Measurements from ENCODE around the gene TCF12.

TCF12 gene

DNA sequence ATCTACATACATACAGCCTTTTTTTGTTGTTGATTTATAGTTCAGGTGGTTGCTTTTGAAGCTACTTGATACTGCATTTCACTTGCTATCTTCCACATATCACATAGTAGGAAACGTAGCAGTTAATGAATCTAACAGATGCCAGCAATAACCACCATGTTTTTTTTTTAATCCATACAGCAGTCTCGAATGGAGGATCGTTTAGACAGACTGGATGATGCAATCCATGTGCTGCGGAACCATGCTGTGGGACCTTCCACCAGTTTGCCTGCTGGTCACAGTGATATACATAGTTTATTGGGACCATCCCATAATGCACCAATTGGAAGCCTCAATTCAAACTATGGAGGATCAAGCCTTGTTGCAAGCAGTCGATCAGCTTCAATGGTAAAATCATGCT lies 334.6 kb downstream of the TCF12 start:
- DNase-seq (ENCODE audit: low read depth in 2 of 2) = no peak

DNA sequence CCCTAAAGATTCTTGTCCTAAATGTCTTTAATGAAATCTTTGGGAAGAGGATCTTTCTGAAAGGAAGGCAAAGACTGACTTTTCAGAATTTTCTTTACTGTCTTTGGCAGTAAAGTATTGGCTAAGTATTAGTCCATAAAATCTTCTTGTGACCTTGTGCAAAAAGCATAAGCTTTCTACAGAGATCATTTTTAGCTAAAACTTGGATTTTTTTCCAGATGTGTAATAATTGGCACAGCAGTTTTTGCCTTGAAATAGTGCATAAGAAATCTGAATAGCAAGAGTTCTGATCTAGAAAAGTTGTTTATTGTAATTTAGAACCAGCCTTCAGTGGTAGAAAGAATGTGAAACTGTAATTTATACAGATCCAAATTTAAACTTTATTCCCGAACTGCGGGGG lies 335.1 kb downstream of the TCF12 start:
- no peak for DNase-seq (ENCODE audit: low read depth in 2 of 2)

DNA sequence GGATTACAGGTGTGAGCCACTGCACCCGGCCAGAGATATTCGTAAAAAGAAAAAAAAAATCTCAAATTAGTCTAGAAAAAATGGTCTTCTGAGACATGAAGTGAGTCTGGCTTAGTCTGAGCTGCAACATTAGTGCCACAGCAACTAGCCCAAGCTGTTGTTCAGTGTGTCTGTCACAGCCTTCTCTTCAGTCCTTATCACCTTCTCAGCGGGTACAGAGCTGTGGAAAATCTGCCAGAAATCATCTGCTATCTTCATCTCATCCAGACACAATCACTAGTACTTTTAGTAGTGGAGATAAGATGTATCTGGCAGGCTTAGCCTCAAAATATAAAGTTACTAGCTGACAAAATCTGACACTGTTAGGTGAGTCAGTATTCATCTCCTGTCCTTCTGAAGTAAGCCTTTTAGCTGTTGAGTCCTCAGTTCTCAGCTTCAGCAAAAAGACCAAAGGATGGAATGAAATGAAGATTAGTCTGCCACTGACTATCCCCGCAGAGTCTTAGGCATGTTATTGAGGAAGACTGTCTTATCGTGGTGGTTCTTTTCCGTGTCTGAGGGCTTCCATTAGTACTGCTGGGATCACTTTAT lies 337.4 kb downstream of the TCF12 start:
- no peak for DNase-seq (ENCODE audit: low read depth in 2 of 2)

DNA sequence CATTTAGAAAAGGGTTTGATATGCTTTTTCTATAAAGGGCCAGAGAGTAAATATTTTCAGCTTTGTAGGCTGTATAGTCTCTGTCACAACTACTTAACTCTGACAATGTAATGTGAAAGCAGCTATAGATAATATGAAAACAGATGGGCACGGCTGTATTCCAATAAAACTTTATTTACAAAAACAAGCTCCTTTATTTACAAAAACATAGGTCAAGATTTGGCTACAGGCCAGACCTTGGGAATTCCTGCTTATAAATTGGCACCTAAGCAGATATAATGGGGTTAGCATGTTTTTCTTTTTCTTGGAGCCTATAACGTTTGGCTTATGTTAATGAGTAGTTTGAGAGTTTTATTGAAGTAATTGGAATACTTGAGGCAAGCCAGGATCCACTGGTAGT lies 338.5 kb downstream of the TCF12 start:
- no peak for DNase-seq (ENCODE audit: low read depth in 2 of 2)

DNA sequence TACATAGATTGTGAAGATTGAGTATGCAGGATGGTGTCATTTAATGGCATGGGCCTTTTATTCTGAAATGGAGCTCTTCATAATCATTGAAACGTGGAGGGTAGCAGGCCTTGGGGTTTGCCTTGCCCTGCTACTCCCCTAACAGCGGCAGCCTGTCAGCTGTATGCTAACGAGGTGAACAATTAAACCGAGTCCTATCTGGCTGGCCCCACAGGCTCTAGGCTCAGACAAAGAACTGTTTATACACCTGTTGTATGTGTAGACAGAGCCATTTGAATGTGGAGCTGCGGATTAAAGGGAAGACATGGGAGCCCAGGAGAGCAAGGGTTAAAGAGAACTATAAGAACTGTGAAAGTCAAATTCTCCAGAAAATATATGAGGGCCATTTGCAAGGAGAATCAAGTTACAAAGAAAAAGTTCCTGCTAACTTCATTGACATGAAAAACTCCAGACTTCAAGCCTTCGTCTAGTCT lies 341.2 kb downstream of the TCF12 start:
- DNase-seq (ENCODE audit: low read depth in 2 of 2) = no peak

DNA sequence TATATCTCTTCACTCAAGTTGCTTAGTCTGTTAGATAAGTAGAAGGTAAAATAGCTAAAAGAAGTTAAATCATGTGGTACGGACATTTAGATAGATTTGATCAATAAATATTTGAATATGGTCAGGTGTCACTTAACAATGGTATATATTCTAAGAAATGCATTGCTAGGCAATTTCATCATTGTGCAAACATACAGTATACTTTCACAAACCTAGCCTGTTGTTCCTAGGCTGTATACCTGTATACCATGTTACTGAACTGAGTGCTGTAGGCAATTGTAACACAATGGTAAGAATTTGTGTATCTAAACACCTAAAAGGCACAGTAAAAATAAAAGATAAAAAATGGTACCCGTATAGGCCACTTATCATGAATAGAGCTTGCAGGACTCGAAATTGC lies 345.1 kb downstream of the TCF12 start:
- no peak for DNase-seq (ENCODE audit: low read depth in 2 of 2)

DNA sequence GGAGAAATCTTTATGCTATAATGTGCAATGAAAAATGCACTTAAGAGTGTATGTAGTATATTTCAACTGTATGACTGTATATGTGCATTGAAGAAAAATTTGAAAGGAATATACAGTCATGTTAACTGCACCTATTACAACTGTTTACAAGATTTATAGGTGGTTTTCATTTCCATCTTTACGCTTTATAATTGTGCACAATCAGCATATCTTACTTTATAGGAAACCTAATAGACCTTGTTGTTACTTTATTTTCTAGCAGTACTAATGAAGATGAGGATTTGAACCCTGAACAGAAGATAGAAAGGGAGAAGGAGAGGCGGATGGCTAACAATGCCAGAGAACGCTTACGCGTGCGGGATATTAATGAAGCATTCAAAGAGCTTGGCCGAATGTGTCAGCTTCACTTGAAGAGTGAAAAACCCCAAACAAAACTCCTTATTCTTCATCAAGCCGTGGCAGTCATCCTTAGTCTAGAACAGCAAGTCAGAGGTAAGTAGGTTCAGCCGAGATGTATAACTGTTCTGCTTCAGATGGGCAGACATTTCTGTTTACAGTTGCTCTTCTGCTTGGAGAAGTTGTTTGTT lies 354.4 kb downstream of the TCF12 start:
- no peak for DNase-seq (ENCODE audit: low read depth in 2 of 2)

DNA sequence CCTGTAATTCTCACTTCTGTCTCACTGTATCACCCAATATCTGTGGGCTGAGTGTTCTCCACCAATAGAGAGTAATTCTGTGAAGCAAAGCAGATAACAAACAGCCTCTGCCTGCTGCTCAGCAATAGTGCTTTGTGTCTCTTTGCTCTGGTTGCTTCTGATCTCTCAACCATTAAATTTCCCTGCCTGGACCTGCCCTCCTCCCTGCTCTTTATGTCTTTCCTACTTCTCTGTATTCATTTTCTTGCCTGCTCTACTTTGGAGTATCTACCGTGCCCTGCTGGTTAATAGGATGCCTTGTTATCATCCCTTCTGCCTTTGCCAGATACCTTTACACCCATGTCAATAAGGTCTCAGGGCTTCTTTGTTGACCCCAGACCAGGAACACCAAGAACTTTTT lies 355.0 kb downstream of the TCF12 start:
- DNase-seq (ENCODE audit: low read depth in 2 of 2) = no peak

DNA sequence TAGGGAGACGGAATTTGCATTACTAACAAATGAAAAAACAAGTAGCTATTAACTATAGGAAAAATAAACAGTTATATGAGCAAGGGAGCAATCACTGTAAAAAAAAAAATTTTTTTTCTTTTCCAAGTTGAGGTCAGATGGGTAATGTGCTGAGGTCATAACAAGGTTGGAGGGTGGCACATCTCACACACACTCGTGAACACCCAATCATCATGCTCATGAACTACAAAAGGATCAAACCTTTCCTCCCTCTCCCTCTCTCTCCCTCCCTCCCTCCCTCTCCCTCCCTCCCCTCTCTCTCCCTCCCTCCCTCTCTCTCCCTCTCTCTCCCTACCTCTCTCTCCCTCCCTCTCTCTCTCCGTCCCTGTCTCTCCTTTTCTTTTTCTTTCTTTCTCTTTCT lies 360.0 kb downstream of the TCF12 start:
- no peak for DNase-seq (ENCODE audit: low read depth in 2 of 2)

DNA sequence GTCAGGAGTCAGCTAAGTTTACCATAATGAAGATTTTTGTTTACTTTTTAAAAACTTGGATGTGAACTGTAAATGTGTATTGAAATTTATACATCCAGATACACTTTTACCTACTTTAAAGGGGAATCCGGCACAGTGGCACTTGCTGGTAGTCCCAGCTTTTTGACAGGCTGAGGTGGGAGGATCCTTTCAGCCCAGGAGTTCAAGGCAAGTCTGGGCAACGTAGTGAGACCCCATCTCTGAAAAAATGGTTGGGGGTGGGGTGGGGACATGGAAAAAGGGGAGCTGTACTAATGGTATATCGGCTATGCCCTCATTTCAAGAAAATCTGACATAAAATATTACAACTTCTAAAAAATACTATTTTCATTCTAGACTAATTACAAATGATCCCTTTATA lies 362.0 kb downstream of the TCF12 start:
- DNase-seq (ENCODE audit: low read depth in 2 of 2) = no peak

DNA sequence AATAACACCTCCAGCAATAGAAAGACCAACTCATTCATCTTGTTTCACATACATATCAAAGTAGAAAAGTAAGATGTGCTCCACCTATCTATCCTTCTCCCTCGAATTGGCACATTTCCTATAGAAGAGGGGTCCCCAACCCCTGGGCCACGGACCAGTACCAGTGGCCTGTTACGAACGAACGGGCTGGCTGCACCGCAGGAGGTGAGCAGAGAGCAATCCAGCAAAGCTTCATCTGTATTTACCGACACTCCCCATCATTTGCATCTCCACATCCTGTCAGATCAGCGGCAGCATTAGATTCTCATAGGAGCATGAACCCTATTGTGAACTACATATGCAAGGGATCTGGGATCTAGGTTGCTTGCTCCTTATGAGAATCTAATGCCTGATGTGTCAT lies 362.9 kb downstream of the TCF12 start:
- no peak for DNase-seq (ENCODE audit: low read depth in 2 of 2)

DNA sequence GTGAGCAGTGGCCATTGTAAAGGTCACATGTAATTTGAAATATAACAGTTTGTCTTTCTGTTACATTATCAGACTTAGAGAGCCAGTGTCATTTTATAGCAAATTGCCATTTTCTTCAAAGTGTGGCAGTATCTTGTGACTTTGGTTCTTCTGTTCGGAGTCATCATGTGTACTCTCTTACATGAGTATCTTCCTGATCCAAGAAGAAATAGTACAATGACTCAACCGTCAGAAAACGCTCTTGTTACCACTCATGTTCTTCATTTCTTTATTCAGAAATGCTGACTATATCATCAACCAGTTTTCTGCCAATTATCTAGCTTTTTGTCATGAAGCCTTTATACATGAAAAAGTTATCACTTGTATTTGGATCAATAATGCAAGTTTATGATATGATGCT lies 364.2 kb downstream of the TCF12 start:
- DNase-seq (ENCODE audit: low read depth in 2 of 2) = no peak

DNA sequence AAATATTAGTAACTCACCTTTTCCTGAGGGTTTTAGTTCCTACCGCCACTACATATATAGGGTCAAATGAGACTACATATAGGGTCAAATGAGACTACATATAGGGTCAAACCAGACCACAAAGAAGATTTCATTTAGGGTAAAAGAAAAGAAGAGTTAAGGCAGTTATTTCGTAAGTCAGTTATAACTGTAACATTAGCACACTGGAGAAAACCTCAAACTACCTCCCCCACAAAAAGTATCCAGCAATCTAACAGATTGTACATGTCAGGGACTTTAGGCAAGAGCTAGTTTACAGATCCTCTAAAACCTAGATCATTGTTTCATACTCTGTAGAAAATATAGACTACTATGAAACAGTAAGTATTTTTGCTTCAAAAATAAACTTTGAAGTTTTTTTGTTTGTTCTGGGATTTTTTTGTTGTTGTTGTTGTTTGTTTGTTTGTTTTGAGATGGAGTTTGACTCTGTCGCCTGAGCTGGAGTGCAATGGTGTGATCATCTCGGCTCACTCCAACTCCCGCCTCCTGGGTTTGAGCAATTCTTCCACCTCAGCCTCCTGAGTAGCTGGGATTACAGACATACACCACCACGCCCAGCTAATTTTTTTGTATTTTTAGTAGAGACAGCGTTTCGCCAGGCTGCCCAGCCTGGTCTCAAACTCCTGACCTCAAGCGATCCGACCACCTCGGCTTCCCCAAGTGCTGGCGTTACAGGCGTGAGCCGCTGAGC lies 365.5 kb downstream of the TCF12 start:
- no peak for DNase-seq (ENCODE audit: low read depth in 2 of 2)

DNA sequence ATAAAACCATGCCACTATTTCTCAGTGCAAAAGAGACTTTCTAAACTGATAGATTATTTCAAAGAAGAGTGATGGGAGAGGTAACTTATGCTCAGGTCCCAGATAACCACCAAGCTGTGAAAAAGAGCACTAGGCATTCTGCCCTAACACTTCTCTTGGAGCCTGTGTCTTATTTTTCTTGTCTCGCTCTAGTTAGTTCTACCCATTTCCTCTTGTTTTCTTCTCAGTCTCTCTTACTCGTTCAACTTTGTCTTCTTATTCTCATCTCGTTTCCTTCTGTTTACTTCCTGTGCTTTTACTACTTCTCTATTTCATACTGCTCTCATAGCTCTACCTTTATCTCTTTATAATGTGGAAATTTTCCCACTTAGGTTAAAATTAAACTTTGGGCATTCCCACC lies 366.1 kb downstream of the TCF12 start:
- no peak for DNase-seq (ENCODE audit: low read depth in 2 of 2)

DNA sequence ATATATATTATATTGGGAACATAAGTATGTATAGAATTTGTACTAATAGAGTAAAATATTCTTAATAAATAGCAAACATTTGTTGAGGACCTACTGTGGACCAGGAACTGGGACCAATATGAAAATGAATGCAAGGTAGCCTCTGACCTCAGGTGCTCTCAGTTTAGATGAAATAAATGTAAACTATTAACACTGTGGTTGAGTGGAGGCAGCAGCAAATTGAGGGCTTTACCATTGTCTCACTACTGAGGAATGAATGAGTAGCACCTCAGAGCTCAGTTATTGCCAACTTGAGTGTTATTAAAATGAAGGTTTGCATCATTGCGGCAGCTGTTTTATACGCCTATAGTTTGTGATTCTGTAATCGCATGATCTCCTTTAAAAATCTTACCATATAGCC lies 366.9 kb downstream of the TCF12 start:
- no peak for DNase-seq (ENCODE audit: low read depth in 2 of 2)

DNA sequence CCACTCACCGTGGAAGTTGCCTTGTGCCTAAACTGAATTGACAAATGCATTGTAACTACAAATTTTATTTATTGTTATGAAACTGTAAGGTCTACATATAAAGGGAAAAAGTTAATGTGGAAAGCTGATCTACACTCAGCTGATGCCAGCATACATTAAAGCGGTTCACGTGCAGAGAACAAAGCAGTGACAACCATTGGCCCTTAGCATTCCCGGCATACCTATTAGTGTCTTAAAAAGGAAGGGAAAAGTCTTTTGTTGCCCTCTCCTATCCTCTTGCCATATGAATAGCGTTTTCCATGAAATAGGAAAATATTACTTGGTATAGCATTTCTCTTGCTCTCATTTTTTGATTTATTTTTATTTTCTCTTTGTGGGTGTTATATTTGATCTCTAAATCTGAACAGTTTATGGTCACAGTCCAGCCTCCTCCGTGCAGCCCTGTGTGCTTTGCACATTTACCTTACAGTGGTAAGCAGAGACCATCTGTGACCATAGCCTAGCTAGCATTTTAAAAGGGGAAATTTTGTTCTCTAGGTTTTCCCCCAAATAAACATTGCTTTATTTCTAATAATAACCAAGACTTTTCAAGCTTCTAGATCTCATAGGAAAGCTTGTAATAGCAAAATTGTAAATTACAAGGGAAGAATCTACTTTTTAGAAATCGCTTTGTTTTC lies 368.1 kb downstream of the TCF12 start:
- DNase-seq (ENCODE audit: low read depth in 2 of 2) = no peak

DNA sequence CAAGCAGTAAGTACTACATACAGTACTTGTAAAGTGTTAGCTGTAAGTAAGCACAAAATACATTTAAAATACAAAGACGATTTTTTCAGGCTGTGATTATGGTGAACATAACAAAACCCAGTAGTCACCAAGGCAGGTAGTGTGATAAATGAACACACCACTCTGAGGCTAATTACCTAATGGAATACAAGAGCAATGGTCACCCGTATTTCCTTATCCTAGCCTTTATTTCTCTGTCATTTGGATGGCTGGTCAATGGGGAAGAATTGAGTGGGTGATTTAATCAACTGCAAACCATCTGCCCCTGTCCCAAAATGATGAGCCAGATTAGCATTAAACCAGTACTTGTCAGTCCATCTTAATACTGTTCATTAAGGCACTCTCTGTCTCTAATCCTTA lies 368.7 kb downstream of the TCF12 start:
- no peak for DNase-seq (ENCODE audit: low read depth in 2 of 2)

DNA sequence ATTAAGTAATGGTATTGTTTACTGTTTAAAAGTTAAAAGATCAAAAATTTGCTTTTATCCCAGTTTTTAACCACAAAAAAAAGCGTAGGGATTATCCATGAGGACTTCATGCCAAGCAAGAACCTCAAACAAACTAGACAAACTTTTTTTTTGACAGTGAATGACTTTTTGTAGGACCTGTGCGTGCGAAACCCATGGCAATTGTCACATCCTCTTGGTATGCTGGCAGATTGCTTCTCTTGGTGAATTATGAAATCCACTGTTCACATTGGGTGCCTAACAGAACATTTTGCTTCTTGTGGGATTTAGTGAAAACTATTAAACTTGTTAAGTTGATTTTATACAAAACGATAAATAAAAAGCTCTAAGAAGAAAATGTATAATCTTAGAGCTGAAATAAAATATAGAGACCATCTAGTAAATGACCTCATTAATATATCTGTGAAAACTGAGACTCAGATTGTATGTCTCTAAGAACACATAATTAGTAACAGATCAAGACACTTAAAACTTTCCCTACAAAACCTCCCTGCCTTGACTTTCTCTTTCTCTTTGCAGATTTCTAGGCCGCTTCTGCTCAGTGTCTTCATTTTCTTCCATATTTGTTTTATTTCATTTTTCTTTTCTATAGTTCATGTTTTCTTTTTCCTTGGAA lies 370.6 kb downstream of the TCF12 start:
- no peak for DNase-seq (ENCODE audit: low read depth in 2 of 2)

DNA sequence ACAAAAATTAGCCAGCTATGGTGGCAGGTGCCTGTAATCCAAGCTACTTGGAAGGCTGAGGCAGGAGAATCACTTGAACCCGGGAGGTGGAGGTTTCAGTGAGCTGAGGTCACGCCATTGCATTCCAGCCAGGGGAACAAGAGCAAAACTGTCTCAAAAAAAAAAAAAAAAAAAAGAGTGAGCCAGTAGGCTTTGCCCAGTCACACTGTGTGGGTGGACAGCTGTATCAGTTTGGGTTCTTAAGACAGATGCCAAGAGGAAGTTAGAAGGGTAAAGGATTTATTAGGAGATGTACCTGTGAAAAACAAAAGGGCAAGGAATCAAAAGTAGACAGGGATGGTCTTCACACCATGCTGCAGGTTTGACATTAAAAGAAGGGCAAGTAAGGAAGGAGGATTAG lies 371.7 kb downstream of the TCF12 start:
- no peak for DNase-seq (ENCODE audit: low read depth in 2 of 2)

DNA sequence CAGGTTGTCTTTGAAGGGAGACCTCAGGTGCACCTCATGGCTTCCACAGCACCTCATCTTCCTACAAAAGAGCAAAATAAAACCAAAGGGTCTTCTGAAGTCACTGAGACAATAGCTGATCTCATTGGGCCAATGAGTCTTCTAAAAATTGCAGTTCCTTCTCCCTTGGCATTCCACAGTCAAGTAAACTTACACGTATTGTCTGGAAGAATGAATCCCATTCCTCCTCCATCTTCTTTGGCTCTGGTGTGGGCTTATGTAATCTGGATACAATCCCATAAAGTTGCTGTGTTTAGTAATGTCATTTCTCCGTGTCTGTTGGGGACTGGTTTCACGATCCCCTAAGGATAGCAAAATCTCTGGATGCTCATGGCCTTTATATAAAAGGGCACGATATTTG lies 372.4 kb downstream of the TCF12 start:
- DNase-seq (ENCODE audit: low read depth in 2 of 2) = no peak

DNA sequence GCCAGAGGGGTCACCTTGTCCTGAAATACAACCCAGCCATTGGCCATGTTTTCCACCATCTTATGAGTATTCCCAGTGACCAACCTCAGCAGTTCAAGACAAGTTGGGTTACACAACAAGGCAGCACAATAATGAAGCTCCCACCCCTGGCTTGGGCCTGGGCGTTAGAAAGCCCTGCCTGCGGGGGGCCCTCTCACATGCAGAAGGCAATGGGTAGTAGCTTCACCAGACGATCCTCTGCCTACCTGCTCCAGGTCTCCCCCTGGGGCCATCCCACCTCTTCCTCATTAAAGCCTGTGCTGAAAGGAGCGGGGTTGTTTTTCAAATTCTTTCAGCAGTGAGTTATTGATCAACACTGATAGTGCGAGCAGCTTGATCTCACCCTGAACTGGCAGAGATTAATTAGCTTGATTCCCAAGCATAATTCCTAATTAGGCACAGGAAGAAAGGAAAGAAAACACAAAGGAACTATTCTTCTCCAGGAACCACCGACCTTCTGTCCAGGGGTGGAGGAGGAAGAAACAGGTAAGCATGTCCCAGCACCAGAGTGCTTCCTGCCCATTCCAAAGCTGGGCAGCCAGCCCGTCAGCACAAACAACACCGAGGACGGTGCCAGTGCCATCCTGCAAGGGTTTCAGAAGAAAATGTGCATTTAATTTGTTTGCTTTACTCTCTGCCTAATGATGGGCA lies 378.2 kb downstream of the TCF12 start:
- no peak for DNase-seq (ENCODE audit: low read depth in 2 of 2)

DNA sequence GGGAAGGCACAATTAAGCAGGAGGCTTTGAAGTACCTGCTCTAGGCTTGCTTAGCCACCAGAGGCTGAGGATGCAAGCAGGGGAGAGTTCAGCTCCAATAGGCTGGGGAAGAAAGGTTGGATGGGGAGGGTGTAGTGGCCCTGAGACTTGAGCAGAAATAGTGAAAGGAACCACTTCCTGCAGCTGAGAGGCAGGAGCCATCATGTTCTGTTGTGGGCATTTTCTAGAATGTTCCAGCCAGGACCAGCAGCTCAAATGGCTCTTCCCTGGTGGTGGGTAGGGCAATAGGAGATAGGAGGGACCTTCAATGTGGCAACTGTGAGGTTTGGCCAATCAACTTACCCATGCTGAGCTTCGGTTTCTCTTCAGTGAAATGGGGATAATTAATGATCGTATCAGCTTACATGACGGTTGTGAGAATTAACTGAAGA lies 378.7 kb downstream of the TCF12 start:
- DNase-seq (ENCODE audit: low read depth in 2 of 2) = no peak
